Ramos (cell line): ENCODE data around the gene MALL.
"Not testable (repeated sequence)": the region's sequence is repeated elsewhere in the genome, so short reads cannot be mapped to it uniquely, and the experiment has no call there.

ENCODE experiments used
- in situ Hi-C: fragments of 300-500 bp; cut with MboI; formaldehyde crosslinking; loops from one replicate; pipeline ENCODE4 v1.14.3; 2022; ENCODE audit warnings: low sequenced_read_pairs; ENCODE audit not compliant: unreplicated experiment

Gene MALL

DNA sequence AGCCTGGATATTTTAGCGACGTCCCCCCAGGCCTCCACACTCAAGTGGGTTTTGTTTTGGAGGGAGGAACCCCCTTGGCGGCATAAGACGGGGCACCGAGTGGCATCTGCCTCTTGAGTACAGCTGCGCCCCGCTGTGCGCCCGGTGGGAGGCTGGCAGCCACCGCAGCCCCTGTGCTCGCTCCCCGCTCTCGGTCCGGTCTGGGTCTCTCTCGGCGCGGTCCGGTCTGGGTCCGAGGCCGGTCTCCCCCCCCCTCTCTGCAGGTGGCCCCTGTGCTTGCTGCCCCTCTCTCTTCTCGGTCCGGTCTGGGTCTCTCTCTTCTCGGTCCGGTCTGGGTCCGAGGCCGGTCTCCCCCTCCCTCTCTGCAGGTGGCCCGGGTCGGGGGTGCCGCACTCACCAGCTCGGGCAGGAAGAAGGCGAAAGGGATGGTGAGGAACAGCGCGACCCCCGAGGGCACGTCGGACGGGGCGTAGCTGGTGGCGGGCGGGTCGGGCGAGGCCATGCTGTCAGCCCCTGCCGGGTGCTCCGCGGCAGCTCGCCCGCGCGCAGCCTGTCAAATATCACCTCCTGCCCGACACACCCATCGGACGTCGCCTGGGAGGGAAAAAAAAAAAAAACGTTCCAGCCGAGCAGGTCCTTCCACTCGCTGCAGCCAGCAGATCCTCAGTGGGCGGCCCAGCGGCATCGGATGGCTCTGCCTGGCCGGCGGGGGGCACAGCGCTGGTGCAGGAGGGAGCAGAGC is at the start of gene MALL:
MALL (minus strand) TSS at position 532 of the 742 bp plus-strand sequence; CDS start at position 502, 30 bp downstream.
- in situ Hi-C loops, result no loop called here

DNA sequence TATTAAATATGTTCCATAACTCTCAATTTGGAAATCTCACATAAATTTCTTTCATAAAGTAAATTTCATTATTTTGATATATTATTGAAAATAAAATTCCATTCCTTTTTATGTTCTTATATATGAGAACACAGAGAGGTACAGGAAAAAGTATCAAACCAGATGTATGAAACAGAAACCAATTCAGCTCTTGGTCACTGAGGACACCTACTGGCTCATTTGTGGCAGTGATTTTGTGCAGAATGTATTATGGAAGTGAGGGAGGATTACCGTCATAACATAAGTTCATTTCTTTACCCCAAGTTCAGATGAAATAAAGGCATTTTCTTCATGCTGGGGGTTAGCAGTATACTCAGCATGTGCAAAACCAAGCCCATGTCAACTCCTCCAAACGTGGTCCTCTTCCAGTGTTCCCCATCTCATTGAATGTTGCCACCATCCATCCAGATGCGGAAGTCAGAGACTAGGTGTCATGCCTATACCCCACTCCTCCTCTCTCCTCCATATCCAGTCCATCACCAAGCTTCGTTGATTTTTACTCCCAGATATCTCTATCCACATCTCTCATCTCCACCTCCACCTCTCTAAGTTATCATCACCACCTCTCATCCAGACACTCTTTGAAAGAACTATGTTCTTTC is 41.7 kb upstream of the MALL start:
- in situ Hi-C loops, result no loop called here

DNA sequence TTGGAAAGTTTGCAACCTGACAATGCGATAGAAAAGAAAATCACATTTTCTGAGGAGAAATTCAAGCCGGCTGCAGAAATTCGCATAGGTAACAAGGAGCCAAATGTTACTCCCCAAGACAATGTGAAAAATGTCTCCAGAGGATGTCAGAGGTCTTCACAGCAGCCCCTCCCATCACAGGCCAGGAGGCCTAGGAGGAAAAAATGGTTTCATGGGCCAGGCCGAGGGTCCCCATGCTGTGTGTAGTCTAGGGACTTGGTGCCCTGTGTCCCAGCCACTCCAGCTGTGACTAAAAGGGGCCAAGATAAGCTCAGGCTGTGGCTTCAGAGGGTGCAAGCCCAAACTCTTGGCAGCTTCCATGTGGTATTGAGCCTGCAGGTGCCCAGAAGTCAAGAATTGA is 39.2 kb upstream of the MALL start:
- in situ Hi-C loops, result not testable (repeated sequence)

DNA sequence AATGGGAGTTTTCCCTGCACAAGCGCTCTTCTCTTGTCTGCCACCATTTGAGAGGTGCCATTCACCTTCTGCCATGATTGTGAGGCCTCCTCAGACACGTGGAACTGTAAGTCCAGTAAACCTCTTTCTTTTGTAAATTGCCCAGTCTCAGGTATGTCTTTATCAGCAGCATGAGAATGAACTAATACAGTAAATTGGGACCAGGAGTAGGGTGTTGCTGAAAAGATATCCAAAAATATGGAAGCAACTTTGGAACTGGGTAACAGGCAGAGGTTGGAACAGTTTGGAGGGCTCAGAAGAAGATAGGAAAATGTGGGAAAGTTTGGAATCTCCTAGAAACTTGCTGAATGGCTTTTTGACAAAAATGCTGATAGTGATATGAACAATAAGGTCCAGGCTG is 38.6 kb upstream of the MALL start:
- in situ Hi-C loops, result not testable (repeated sequence)

DNA sequence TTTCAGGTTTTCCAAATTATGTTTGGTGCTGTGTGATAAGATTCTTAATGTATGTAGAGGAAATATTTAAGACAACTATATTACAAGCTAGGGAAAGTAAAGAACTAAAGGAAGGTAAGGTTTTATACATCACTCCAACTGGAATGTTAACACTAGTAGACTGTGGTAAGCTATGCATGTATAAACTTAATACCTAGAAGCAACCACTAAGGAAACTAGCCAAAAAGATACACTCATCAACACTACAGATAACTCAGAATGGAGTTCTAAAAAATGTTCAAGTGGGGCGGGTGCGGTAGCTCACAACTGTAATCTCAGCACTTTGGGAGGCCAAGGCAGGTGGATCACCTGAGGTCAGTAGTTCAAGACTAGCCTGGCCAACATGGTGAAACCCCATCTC is 37.8 kb upstream of the MALL start:
- in situ Hi-C loops, result no loop called here

DNA sequence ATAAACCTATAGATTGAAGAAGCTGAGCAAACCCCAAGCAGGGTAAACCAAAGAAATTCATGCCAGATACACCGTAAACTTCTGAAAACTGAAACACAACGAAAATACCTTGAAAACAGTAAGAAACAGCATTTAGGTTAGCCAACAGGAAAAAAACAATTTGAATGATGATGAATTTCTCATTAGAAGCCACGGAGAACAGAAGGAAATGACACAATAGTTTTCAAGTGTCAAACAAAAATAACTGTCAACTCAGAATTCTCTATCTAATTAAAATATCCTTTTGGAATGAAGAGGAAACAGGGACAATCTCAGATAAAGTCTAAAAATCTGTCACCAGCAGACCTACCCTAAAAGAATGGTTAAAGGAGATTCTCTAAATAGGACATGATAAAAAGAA is 37.3 kb upstream of the MALL start:
- in situ Hi-C loops, result no loop called here

DNA sequence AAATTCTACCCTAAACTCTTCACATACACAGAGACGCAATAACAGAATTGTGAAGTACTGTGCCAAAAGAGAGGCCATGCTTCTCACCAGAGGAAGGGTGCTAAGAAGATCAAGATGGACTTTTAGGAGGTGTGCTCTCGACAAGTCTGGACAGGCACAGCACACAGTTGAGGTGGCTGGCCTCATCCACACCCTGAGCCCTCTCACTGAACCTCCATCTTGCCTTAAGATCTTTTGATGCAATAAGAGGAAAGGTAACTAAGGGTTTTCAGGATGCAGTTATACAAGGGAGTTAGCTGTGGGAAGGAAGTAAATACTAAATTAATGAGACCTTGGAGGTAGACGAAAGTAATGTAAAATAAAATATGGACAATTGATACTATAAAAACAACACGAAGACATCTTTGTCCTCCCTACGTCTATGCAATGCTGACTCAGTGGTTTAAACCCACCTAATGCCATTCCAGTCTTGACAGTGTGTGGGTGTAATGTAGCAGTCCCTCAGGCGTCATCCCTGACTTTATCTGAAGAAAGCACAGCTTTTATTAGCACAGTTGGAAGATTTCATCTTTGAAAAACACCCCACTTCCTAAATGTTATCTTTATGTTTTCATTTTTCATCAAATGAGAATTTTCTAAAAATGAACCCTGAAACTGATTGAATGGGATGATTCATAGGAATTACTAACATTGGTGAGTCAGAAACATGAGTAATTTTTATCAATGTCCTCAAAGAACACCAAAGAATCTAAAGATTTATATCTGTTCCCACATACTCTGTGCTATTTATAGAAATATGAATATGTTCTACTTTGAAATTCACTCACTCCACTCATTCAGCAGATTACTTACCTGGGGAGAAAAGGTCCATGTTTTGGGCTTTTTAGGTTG is 34.0 kb upstream of the MALL start:
- in situ Hi-C loops, result no loop called here

DNA sequence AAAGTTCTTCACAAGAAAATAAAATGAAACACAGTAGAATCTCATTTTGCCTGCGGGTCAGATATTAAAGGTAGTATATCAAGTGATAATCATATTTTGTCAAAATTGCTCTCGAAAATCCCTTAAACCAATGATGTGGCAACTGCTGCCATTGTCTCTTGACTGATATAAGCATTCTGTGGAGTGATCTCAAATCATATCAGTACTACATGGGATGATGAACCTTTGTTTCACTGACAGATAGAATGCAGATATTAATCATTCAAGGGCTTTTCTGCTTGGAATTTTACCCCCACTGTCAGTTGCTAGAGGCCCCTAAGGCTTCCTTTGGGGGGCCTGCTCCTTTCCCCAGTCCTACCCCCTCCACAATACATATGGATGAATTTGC is 31.3 kb upstream of the MALL start:
- in situ Hi-C loops, result no loop called here

DNA sequence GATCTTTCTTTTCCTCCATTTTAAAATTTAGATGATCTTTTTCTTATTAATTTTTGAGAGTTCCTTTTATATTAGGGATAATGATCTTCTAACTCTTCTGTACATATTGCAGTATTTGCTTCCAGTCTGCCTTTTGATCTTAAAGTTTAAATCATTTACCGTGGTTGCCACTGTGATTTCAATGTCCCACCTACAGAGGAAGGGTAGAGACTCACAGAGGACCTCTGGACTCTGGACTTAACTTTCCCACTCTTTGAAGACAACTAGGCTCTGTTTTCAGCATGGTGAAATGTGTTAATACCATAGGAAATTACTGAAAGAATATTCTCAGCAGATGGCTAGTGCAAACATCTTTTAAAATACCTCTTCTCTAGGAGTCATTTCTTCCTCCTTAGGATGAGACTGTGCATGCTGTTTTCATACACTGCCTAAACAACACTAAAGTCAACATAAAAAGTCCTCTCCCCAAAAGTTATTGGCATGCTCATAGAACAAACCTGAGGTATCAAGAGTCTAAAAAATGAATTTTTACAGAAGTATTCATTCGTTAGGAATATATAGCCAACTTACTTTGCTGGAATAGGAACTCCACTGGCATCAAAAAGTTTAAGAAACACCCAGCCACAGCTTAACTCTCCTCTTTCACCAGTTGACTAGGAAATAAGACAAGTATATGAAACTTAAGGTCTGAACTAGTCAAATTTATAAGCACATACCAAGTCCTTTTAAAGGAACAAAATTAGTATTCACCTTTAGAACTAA is 30.7 kb upstream of the MALL start:
- in situ Hi-C loops, result no loop called here

DNA sequence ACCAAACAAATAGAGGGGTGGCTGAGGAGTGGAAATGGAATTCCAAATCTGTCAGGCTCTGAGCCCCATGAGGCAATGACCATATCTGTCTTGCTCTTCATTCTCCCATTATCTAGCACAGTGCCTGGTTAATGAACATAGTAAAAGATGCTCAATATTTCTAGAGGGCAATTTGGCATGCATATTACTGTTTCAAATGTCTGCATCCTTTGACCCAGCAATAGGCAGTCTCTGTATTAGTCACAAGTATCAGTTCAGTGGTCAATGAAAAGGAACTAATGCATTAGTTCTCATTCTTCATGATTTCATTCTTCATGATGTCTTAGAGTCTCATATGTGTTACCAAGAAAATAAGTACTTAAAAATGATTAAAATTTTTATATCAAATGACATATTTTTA is 28.4 kb upstream of the MALL start:
- in situ Hi-C loops, result no loop called here

DNA sequence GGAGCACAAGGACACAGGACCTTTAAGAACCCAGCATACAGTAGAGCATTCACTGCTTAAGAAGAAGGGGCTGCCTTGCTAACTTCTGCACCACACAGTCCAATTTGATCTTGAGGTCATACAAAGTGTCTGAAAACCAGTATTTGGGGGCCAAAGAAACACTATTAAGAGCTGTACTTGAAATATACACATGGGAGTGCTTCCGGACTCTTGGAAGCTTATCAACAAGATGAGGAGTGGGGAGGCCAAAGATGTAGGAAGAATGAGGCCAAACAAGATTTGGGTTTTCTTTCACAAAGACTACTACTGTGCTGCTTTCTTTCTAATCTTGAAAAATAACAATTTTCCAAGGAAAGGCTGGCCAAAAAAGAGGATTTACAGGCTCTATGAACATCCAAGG is 24.8 kb upstream of the MALL start:
- in situ Hi-C loops, result no loop called here

DNA sequence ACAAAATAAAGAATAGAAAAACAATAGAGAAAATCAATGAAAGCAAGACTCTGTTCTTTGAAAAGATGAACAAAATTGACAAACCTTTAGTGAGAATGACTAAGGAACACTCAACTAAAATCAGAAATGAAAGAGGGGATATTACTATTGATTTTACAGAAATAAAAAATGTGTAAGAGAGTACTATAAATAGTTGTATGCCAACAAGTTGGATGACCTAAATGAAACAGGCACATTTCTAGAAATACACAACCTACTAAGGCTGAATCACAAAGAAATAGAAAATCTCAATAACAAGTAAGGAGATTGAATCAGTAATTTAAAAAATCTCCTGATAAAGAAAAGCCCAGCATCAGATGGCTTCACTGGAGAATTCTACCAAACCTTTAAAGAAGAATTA is 18.4 kb upstream of the MALL start:
- in situ Hi-C loops, result no loop called here

DNA sequence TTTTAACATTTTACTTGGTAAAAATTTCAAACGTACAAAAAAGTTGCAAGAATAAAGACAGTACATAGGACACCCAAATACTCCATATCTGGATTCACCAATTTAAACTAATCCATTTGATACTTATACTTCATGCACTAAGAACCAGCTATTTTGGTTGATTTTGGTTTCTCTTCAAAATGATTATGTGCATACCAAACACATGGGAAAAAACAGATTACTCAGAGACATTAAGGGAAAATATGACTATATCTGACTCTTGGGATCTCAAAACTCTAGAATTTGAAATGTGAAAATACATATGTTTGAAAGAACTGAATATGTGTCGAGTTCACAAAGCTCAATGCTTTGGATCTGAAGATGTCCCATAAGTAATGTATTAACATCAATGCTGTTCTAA is 15.5 kb upstream of the MALL start:
- in situ Hi-C loops, result no loop called here

DNA sequence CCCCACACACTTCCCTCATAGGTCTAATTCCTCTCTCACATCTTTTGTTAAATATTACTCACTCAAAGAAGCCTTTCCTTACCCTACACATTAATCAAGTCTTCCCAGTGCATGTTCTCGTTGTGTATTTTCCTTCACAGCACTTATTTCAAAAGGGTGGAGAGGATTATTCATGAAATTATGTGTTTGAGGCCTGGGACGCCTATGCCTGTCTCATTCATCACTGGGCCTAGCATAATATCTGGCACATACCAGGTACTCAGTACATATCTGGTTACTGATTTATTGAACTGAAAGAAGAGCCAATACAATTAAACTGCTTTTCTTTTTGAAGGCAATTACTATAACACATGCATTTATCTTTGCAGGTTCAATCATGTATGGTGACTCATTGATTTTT is 15.1 kb upstream of the MALL start:
- in situ Hi-C loops, result no loop called here

DNA sequence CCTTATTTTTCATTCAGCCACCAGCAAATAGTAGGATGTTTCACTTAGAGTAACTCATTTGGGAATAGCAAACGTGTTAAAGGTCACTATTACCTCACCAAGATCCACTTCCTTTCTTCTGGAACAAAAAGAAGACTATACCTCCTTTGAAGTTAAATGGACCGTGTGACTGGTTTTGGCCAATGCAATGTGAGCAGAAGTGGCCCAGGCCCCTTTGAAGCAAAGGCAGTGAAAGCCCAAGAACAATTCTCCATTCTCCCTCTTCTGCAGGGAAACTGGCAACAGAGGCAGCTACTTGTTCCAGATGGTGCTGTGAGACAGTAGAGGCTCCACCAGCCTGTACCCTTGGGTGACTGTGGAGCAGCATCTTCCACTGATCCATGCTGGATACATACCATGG is 11.3 kb upstream of the MALL start:
- in situ Hi-C loops, result no loop called here

DNA sequence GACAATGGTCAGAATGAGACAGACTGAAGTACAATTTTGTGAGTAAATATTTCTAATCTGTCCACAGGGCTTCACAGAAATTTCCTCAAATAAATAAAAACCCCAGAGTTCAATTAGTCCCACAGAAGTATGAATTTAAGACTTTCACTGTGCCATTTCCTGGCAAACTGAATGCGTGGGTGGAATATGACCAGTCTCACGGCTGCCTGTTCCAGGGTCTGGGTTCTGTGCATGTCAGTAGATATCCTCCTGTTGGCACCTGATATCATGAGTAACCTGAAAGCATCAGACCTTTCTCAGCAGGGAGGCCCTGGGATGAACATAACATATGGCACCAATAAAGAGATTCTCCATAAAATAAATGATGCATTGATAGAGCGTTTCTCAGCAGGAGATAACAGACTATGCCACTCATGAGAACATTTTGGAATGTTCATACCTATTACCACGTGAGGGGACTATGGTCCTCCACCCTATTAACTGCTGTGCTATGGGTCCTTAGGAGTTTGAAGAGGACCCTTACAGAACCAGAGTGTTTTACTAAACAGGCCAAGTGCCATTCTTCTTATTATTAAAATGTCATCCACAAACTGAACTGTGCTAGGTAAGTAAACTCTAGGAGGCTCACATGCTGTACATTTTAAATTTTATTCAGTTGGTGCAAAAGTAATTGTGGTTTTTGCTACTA is 10.6 kb upstream of the MALL start:
- in situ Hi-C loops, result no loop called here

DNA sequence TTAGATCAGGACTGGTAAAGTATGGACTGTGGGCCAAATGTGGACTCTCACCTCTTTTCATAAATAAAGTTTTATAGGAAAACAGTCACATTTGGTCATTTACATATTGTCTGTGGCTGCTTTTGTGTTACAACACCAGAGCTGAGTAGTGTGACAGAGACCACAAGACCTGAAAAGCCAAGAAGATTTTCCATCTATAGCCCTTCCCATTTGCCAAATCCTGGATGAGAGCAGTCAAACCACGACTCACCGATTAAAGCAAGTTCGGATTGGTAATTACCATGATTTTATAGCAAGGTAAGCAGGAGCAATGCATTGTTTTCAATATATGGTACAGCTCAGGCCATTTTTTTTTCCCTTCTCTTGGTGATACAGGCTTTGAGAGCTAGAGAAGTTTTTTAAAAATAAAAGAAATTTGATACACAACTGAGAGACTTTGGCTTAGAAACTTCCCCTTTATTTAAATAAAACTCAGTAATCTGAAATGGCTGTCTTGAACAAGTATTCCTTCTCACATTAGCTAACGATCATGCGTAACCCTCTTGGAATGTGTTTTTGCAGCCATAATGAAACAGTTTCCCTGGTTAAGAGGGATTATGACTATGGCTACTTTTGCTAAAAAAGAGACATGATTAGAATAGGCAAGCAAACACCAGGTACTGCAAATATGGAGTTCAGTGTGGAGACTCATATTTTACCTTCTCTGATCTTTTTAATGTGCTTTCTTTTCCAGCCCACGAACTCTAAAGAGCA is 9.5 kb upstream of the MALL start:
- in situ Hi-C loops, result no loop called here

DNA sequence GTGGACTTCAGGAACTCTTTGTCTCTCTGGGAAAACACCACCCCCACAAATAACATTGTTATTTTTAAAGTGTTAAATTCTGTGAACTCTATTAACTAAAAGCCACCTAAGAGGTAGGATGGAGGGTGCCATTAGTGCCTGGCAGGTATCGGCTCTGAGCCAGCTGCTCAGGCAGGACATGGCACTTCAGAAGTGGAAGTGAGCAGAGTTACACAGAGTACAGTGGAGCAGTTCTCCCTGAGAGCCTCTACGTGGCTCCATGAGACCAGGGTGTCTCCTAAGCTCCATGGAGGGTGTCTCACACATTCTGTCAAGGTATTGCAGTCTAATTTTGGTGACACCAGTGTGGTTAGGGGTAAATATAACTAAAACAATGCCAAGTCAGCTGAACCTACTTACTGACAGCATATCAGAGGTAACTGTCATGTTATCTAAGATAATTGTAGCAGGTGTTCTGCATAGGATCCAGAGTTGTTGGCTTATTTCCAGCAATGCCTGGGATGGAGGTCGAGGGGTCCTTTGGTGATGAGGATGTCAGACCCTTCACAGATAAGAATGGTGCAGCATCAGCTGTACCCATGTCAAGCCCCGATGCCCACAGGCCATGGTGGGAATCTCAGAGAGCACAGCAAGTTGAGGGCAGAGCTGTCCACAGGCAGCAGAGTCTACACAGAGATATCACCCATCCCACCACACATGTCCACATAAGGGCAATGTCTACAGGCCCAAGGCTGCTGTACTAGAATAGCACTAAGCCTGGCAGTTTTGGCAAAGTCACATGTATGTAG is 8.6 kb upstream of the MALL start:
- in situ Hi-C loops, result no loop called here
